ENCODE data around the gene SPRR2B.
"Not testable (repeated sequence)": the region's sequence is repeated elsewhere in the genome, so short reads cannot be mapped to it uniquely, and the experiment has no call there.

Gene SPRR2B

GRCh38 chr1:153032677-153033308 is 38.6 kb downstream of the SPRR2B start:
- no peak for DNase-seq

DNA sequence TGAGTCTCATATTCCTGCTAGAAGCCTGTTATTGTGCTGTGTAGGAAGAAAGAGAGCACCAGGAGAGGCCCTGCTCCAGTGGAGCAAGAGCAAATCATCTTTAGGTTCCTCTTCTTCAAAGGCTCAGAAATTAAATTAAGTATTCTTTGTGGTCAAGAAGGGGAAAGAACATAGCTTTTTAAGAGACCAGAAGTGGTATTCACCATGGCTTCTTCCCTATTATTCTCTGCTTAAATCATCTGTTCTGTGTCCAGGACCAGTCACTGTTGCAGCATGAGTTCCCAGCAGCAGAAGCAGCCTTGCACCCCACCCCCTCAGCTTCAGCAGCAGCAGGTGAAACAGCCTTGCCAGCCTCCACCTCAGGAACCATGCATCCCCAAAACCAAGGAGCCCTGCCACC is 39.3 kb downstream of the SPRR2B start:
- no peak for DNase-seq

DNA sequence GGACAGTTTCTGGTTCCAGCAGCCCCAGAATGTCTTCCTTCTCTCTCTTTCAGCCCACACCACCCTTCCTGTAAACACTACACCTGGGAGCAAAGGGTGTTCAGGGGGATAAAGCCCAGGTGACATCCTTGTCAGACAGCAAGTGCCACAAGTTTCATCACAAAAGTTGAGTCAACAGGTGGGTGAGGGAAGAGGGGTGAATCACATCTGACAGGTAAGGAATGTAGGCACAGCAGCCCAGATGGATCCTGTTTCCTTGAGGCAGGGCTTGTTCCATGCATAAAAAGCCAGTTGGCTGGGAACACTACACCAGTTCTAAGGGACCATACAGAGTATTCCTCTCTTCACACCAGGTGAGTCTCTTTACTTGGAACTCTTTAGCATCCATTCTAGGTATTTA is 40.5 kb downstream of the SPRR2B start, which contains the start of gene SPRR1B:
Gene SPRR1B (plus strand): TSS at position 309 of the 400 bp plus-strand sequence. CDS start 1,143 bp downstream, outside the sequence.
- no peak for DNase-seq

DNA sequence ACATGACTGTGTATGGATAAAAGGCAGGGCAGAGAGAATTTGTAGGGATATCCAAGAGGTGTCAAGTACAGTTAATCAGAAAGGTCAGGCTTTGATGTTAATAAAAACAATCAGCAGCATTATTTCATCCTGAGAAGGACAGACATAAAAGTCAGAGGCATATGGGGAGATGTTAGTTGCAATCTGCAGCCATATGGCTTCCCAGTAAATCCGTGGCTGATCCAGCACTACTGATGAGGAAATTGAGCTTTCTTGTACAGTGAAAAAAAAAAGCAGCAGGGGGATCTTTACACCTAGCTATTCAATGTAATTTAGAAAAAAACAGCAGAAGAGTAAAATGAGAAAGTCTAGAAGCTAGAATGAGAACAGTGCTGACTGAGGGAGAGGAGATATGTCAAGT is 42.6 kb downstream of the SPRR2B start:
- DNase-seq, result no peak

DNA sequence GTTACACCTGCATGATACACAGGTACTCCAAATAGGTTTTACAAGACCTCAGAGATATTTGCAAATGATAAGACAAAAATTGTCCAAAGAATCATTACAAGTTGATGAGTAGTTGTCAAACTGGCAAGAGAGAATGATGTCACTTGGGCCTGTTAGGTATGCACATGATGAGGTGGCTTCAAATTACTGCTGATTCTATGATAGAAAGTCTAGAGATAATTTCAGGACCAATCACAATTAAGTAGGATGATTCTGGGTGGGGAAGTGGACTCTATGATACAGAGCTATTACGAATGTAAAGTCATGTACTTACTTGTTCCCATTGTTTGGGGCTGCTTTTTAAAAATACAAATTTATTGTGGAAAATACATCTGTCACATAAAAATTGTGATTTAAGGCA is 45.6 kb downstream of the SPRR2B start:
- DNase-seq, result no peak

- no peak for DNase-seq
These were observed 47.0 kb downstream of the SPRR2B start for GRCh38 chr1:153024413-153024812.

DNA sequence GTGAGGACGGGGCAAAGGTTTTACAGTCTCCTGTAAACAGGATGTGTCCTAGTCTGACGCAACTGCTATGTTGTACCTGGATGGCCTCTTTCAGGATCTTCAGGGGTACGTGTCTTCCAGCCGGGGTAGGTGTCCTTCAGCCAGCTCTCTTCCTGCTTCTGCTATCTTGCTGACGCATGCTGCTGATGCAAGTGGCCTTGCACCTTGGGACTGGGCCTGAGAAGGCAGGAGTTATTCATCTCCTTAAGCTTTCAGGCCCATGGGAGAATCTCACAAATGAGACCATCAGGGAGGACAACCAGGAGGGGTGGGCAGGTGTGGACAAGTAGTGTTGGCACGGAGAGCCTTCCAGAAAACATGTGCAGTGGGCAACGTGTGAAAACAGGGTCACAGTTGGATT is 48.3 kb downstream of the SPRR2B start:
- DNase-seq, result no peak

DNA sequence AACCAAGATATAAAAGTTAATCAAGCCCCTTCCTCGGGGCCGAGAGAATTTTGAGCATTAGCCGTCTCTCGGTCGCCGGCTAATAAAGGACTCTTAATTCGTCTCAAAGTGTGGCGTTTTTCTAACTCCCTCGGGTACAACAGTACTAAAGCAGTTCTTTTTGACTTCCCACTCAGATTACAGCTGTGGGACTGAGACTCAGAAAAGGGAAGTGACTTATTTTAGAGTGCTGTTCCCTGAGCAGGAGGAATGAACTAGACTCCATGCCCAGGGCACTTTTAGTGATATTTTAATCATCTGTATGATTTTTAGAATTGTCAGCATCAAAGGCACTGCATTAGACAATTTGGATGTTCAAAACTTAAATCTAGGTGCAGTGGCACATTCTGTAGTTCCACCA is 49.1 kb downstream of the SPRR2B start:
- DNase-seq, result not testable (repeated sequence)

- DNase-seq, result not testable (repeated sequence)
These were observed 49.6 kb downstream of the SPRR2B start for GRCh38 chr1:153021829-153022228.

Measured in activated gamma-delta T cell (primary cell).